ENCODE data around the gene CDSN.

The CDSN gene

GRCh38 chr6:31065556-31065955, 54.7 kb downstream of the CDSN start:
- peaks cover 2% of the 10 kb centered on the region; the same call in 1 of the 2 replicates for H3K36me3 ChIP-seq (ENCODE audit: control insufficient read depth, insufficient read depth, low read length)
- no peak overlapping the region for H3K4me3 ChIP-seq (replicated peaks; ENCODE audit: low read depth, low read length)
- TF ChIP-seq CTCF (IDR thresholded peaks at IDR 0.05; ENCODE audit: insufficient read depth, low read length, poor library complexity, severe bottlenecking) = no peak
- no peaks in the 10 kb centered on the region for H3K27me3 ChIP-seq (replicated peaks; ENCODE audit: control insufficient read depth, insufficient read depth, low read length)
- DNase-seq (ENCODE audit: extremely low read depth, insufficient read length) = no peak
